Heart left ventricle (tissue), 16 donors: ENCODE results near the gene BLMH. TPM values are rescaled to one million over a fixed set of nuclear protein-coding genes. Genes with fewer than 3 reads are reported as not detected.

Source experiments
- ATAC-seq, 4 donors: fragments of 200-7000 bp; cut with Tn5 transposase; one replicate each; pipeline ENCODE4 v1.9.1; 2020 to 2022; ENCODE audit warnings: moderate library complexity in 4 of 4, mild to moderate bottlenecking in 3 of 4, moderate number of reproducible peaks in 1 of 4
- DNase-seq, 5 donors: peaks; one replicate each; pipeline ENCODE4 v3.0.0-alpha.2; 2020
- H3K27ac ChIP-seq, 12 donors: fragments of 200-600 bp; sonication (generic) in 4 of 12; one replicate each; pipeline versions ENCODE4 v1.5.0 to v1.8.0; 2016 to 2022; ENCODE audit warnings: mild to moderate bottlenecking in 2 of 12
- H3K27me3 ChIP-seq, 9 donors: fragments of 200-600 bp; sonication (generic) in 2 of 9; one replicate each; pipeline versions ENCODE4 v1.5.1 to v1.8.0; 2016 to 2022; ENCODE audit warnings: mild to moderate bottlenecking in 3 of 9
- H3K36me3 ChIP-seq, 9 donors: fragments of 200-600 bp; sonication (generic) in 2 of 9; one replicate each; pipeline versions ENCODE4 v1.5.0 to v1.8.0; 2018 to 2022; ENCODE audit warnings: mild to moderate bottlenecking in 2 of 9
- H3K4me1 ChIP-seq, 12 donors: fragments of 200-600 bp; sonication (generic) in 4 of 12; one replicate each; pipeline versions ENCODE4 v1.5.0 to v1.8.0; 2016 to 2022; ENCODE audit warnings: mild to moderate bottlenecking in 3 of 12
- H3K4me3 ChIP-seq, 12 donors: fragments of 200-600 bp; sonication (generic) in 4 of 12; one replicate each; pipeline versions ENCODE4 v1.5.0 to v1.8.0; 2017 to 2022; ENCODE audit warnings: mild to moderate bottlenecking in 9 of 12, moderate library complexity in 4 of 12
- H3K9me3 ChIP-seq, 12 donors: fragments of 200-600 bp; sonication (generic) in 4 of 12; one replicate each; pipeline versions ENCODE4 v1.5.0 to v1.8.0; 2016 to 2022; ENCODE audit warnings: mild to moderate bottlenecking in 1 of 12
- POLR2A ChIP-seq, 2 donors: fragments of 450-650 bp; IDR thresholded peaks; one replicate each; pipeline ENCODE4 v1.6.1; 2017; ENCODE audit warnings: antibody characterized with exemption in 2 of 2, mild to moderate bottlenecking in 2 of 2, moderate library complexity in 2 of 2
- WGBS, 4 donors: extraction: QIAGEN DNeasy Blood & Tissue Kit in 2 of 4; methylation state at CpG; one replicate each; pipeline versions ENCODE4 v1.1.5 to v1.1.7; 2013 to 2018; 5-methylcytosine and 5-hydroxymethylcytosine counted together
- intact Hi-C, 10 donors: fragments of 100-400 bp; cut with DNase I; formaldehyde crosslinking; loops; one replicate each; pipeline versions ENCODE4 v1.11.1 to v1.14.2; 2022
- polyA plus RNA-seq, 2 donors: library from polyadenylated mRNA; stranded (reverse); fragments of 200-250 nt; gene quantifications; one replicate each; pipeline ENCODE4 v1.2.3, GENCODE V29; 2013
- total RNA-seq, 9 donors: library from RNA; depleted of rRNA in 2 of 9; stranded (reverse); fragments of >200 nt in 2 of 9; fragmentation: NEBNext Ultra II Directional in 3 of 9; extraction: Animal tissue kit (Norgen Biotek cat#: 25700) in 3 of 9; gene quantifications; one replicate each; pipeline versions ENCODE4 v1.1.0 to v1.2.4, GENCODE V29; 2016 to 2023
- TF ChIP-seq, protein P1 (sequence below), 12 donors: fragments of 200-600 bp; sonication (generic) in 4 of 12; IDR thresholded peaks; one replicate each; pipeline versions ENCODE4 v1.5.0 to v1.8.0; 2018 to 2022; ENCODE audit warnings: antibody characterized with exemption in 12 of 12, mild to moderate bottlenecking in 5 of 12
- donor health status: ischemic (EF 13 %, LVEDD 7.1; RV severe dilation, severe dysfunction).
- donor health status: healthy with polysubstance abuse.
- donor health status: DM: no; HTN: yes; CAD: no.
- donor health status: DM: no; HTN: no; CAD: no.
- donor health status: ischemic (EF 25% LVEDD 6.9; RV normal size, moderate dysfunction).
- donor health status: ischemic (EF 25% LVEDD 5.7; RV mildly dilated, moderate dysfunction).
- donor health status: healthy.
- donor health status: DM: yes; HTN: yes; CAD: no.
- donor health status: ischemic (EF 35%, LVEDD 5.7; RV mildly dilated, moderate dysfunction).
- donor health status: nonischemic (EF 11% LVEDD 7.7; RV severe dilation, severe dysfunction).
- donor health status: DM: yes; HTN: yes; CAD: no.
- donor health status: PGD.
- donor health status: ischemic (EF 29% LVEDD 5.4; RV normal size, mild dysfunction).
- donor health status: nonischemic (EF 23%, LVEDD 6.1; RV moderate dilation, normal function).

BLMH gene
- total and polyA plus RNA-seq, 11 donors = 5.3 to 26.2 (median 15.4) TPM

- Histone ChIP-seq H3K36me3 (no peaks in the 10 kb centered on the region), H3K27ac (no peak overlapping the region)
- no peak for ATAC-seq
Observed at GRCh38 chr17:30323895-30324319, 32.2 kb upstream of the BLMH start.

DNA sequence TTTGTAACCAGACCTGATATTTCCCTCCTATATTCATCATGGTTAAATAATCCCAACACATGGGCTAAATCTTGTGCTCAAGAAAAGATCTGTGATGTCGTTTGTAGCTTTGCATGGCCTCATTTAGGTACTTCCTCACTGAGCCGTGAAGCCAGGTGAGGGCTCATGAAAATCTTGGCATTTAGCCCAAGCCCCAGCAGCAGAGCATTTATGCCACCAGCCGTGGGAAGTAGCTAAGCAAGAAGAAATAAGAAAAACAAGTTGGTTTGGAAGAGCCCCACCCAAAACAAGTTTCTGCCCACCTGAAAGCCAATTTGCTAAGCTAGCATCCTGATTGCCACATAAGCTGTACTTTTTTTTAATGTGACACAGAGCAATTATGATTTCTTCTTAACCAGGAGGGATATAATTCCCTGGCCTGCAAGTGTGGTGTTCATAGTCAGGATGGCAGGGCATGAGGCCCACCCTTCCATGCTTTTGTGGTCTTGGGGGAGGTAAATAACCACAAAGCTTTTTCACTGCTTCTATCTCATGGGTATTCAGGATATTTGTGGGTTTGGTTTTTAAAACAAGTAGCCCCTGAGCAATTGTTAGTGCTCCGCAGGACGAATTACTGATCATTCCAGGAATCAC, 31.6 kb upstream of the BLMH start:
- Histone ChIP-seq H3K9me3 (no peaks in the 10 kb centered on the region), H3K27me3 (peaks cover 0 to under 1% (median 0%) of the 10 kb centered on the region in 9 donors), H3K36me3 (no peaks in the 10 kb centered on the region), H3K4me1 (peaks cover 0 to 25% (median 0%) of the 10 kb centered on the region in 12 donors), H3K4me3 (no peak overlapping the region), H3K27ac (no peak overlapping the region)
- ATAC-seq (no peak), DNase-seq (no peak)
- intact Hi-C loops = no loop called here
- 61 to 68% (median 62%) methylated on average over 5 of the region's 5 CpGs for WGBS, 4 donors
- TF ChIP-seq POLR2A (IDR thresholded peaks at IDR 0.05) = no peak
- TF ChIP-seq, protein P1, sequence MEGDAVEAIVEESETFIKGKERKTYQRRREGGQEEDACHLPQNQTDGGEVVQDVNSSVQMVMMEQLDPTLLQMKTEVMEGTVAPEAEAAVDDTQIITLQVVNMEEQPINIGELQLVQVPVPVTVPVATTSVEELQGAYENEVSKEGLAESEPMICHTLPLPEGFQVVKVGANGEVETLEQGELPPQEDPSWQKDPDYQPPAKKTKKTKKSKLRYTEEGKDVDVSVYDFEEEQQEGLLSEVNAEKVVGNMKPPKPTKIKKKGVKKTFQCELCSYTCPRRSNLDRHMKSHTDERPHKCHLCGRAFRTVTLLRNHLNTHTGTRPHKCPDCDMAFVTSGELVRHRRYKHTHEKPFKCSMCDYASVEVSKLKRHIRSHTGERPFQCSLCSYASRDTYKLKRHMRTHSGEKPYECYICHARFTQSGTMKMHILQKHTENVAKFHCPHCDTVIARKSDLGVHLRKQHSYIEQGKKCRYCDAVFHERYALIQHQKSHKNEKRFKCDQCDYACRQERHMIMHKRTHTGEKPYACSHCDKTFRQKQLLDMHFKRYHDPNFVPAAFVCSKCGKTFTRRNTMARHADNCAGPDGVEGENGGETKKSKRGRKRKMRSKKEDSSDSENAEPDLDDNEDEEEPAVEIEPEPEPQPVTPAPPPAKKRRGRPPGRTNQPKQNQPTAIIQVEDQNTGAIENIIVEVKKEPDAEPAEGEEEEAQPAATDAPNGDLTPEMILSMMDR (IDR thresholded peaks at IDR 0.05) = no peak

More at GRCh38 chr17:30323895-30324319, 32.2 kb upstream of the BLMH start:
- intact Hi-C loops = no loop called here
- Histone ChIP-seq H3K27me3 (peaks cover 0 to 6% (median 0%) of the 10 kb centered on the region in 9 donors), H3K4me1 (peaks cover 0 to 25% (median 0%) of the 10 kb centered on the region in 12 donors), H3K4me3 (no peak overlapping the region), H3K9me3 (no peaks in the 10 kb centered on the region)
- DNase-seq = no peak
- TF ChIP-seq POLR2A (IDR thresholded peaks at IDR 0.05) = no peak
- TF ChIP-seq, protein P1 (IDR thresholded peaks at IDR 0.05) = no peak

GRCh38 chr17:30321314-30321713, 29.6 kb upstream of the BLMH start:
- no peaks in the 10 kb centered on the region for H3K36me3 ChIP-seq
- intact Hi-C loops = no loop called here
- TF ChIP-seq, protein P1 (IDR thresholded peaks at IDR 0.05) = no peak
- no peak for TF ChIP-seq POLR2A (IDR thresholded peaks at IDR 0.05)
- H3K4me1 ChIP-seq = peaks cover 0 to 22% (median 0%) of the 10 kb centered on the region in 12 donors
- no peaks in the 10 kb centered on the region for H3K27me3 ChIP-seq
- H3K9me3 ChIP-seq = no peaks in the 10 kb centered on the region
- WGBS, 4 donors = 80 to 90% (median 83%) methylated on average over 4 of the region's 4 CpGs
- H3K27ac ChIP-seq = no peak overlapping the region
- ATAC-seq = no peak
- no peak overlapping the region for H3K4me3 ChIP-seq
- no peak for DNase-seq

DNA sequence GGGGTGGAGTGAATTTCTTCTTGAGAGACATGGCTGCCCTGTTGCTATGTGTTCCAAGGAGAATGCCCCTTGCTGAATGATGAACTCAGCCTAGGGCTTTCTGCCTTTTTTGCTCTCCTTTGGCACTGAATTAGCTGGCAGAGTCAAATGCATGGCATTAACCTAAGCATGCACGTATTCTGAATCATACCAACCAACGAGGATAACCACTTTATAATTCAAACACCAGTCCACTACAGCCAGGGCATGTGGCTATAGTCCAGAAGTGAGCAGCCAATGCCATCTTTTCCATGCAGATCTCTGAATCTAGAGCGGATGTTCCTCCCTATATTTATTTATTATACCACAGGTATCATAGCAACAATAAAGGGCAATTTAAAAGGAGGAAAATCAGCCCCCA, 26.4 kb upstream of the BLMH start:
- Histone ChIP-seq H3K27ac (no peak overlapping the region), H3K36me3 (no peaks in the 10 kb centered on the region), H3K9me3 (no peaks in the 10 kb centered on the region), H3K4me1 (peaks cover 0 to 4% (median 0%) of the 10 kb centered on the region in 12 donors), H3K27me3 (no peaks in the 10 kb centered on the region), H3K4me3 (no peak overlapping the region)
- ATAC-seq = no peak
- no peak for TF ChIP-seq POLR2A (IDR thresholded peaks at IDR 0.05)
- TF ChIP-seq, protein P1 (IDR thresholded peaks at IDR 0.05) = no peak
- WGBS, 4 donors = 64 to 77% (median 71%) methylated on average over 3 of the region's 3 CpGs
- no peak for DNase-seq
- intact Hi-C loops = no loop called here
